SK-N-SH (cell line): ENCODE data around the gene ITGBL1.

Experiments
- EP300 ChIP-seq, 2 experiments: IDR thresholded peaks; 2 replicates each; pipeline versions ENCODE4 v1.4.0 to v1.6.1; 2012; ENCODE audit warnings: borderline replicate concordance in 1 of 2, low read depth in 1 of 2, low read length in 1 of 2
- FOXM1 ChIP-seq: IDR thresholded peaks from 2 replicates; pipeline ENCODE4 v1.4.0; 2012; ENCODE audit warnings: low read depth, mild to moderate bottlenecking
- GABPA ChIP-seq: IDR thresholded peaks from 2 replicates; pipeline ENCODE4 v1.4.0; 2012; ENCODE audit warnings: low read depth, mild to moderate bottlenecking
- GATA2 ChIP-seq: sonication (generic); formaldehyde crosslinking; IDR thresholded peaks from 2 replicates; pipeline ENCODE4 v1.5.0; 2020; ENCODE audit warnings: mild to moderate bottlenecking, missing genetic modification reagents
- NRF1 ChIP-seq: IDR thresholded peaks from 2 replicates; pipeline ENCODE4 v1.6.1; 2012; ENCODE audit warnings: low read depth, mild to moderate bottlenecking, low read length
- POLR2AphosphoS5 ChIP-seq: IDR thresholded peaks from 2 replicates; pipeline ENCODE4 v1.6.1; 2012; ENCODE audit warnings: low read depth, low read length
- RAD21 ChIP-seq: IDR thresholded peaks from 2 replicates; pipeline ENCODE4 v1.6.1; 2012; ENCODE audit warnings: mild to moderate bottlenecking, low read length
- RXRA ChIP-seq: IDR thresholded peaks from 2 replicates; pipeline ENCODE4 v1.4.0; 2012; ENCODE audit warnings: low read depth, mild to moderate bottlenecking, borderline replicate concordance
- SMC3 ChIP-seq: IDR thresholded peaks from 2 replicates; pipeline ENCODE4 v1.6.1; 2012; ENCODE audit warnings: low read depth, low read length, improper control_type of control experiment
- TAF1 ChIP-seq: IDR thresholded peaks from 2 replicates; pipeline ENCODE4 v1.6.1; 2012; ENCODE audit warnings: low read depth, mild to moderate bottlenecking, low read length, moderate library complexity, borderline replicate concordance
- YY1 ChIP-seq: IDR thresholded peaks from 2 replicates; pipeline ENCODE4 v1.4.0; 2012; ENCODE audit warnings: low read depth, mild to moderate bottlenecking
- TF ChIP-seq, protein P1 (sequence below): fragments of 200-600 bp; sonication (generic); IDR thresholded peaks from 2 replicates; pipeline ENCODE4 v1.6.1; 2017; ENCODE audit warnings: antibody characterized with exemption, mild to moderate bottlenecking, moderate library complexity
- TF ChIP-seq, protein P2 (sequence below): IDR thresholded peaks from 2 replicates; pipeline ENCODE4 v1.6.1; 2012; ENCODE audit warnings: mild to moderate bottlenecking, low read depth, low read length, moderate library complexity
- TF ChIP-seq, protein P3 (sequence below): IDR thresholded peaks from 2 replicates; pipeline ENCODE4 v1.4.0; 2012; ENCODE audit warnings: low read depth

DNA sequence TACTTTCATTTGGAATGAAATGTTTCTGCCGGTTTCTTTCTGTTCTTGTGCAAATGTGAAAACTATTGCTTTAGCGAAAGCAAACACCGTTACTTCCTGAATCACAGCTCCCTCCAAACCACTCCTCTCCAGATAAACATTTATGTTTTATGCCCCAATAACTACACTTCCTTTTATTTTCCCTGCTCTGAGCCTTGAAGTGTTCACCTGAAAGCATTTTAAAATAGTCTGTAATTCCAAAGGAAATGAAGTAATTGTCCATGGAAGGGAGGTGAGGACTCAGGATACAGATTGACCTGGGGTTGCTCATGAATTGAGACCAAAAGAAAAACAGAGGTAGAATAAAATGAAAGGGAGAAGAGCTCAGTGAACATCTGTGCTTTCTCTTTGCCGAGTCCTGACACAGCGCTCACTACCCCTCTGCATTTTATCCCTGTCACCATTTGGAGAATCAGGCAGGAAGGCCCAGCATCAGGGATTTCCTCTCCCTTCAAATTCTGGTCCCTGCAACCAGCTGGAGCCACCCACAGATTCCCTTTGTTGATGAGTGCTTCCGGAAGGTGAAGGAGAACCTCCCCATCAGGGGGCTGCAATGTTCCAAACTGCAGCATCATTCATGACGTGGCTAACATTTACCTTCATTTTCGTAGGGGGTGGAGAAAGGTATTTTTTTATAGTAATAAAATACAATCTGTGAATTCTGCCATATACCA is 171.9 kb downstream of the ITGBL1 start:
- TF ChIP-seq EP300 (IDR thresholded peaks at IDR 0.05; ENCODE audit: borderline replicate concordance in 1 of 2, low read depth in 1 of 2, low read length in 1 of 2) (no peak), POLR2AphosphoS5 (no peak), GATA2 (CRISPR knock-in tag) (no peak), GABPA (no peak), SMC3 (no peak), RXRA (no peak), RAD21 (no peak), FOXM1 (no peak), TAF1 (no peak), NRF1 (no peak), YY1 (no peak)
- TF ChIP-seq, protein P1, sequence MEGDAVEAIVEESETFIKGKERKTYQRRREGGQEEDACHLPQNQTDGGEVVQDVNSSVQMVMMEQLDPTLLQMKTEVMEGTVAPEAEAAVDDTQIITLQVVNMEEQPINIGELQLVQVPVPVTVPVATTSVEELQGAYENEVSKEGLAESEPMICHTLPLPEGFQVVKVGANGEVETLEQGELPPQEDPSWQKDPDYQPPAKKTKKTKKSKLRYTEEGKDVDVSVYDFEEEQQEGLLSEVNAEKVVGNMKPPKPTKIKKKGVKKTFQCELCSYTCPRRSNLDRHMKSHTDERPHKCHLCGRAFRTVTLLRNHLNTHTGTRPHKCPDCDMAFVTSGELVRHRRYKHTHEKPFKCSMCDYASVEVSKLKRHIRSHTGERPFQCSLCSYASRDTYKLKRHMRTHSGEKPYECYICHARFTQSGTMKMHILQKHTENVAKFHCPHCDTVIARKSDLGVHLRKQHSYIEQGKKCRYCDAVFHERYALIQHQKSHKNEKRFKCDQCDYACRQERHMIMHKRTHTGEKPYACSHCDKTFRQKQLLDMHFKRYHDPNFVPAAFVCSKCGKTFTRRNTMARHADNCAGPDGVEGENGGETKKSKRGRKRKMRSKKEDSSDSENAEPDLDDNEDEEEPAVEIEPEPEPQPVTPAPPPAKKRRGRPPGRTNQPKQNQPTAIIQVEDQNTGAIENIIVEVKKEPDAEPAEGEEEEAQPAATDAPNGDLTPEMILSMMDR: no peak
- TF ChIP-seq, protein P2, sequence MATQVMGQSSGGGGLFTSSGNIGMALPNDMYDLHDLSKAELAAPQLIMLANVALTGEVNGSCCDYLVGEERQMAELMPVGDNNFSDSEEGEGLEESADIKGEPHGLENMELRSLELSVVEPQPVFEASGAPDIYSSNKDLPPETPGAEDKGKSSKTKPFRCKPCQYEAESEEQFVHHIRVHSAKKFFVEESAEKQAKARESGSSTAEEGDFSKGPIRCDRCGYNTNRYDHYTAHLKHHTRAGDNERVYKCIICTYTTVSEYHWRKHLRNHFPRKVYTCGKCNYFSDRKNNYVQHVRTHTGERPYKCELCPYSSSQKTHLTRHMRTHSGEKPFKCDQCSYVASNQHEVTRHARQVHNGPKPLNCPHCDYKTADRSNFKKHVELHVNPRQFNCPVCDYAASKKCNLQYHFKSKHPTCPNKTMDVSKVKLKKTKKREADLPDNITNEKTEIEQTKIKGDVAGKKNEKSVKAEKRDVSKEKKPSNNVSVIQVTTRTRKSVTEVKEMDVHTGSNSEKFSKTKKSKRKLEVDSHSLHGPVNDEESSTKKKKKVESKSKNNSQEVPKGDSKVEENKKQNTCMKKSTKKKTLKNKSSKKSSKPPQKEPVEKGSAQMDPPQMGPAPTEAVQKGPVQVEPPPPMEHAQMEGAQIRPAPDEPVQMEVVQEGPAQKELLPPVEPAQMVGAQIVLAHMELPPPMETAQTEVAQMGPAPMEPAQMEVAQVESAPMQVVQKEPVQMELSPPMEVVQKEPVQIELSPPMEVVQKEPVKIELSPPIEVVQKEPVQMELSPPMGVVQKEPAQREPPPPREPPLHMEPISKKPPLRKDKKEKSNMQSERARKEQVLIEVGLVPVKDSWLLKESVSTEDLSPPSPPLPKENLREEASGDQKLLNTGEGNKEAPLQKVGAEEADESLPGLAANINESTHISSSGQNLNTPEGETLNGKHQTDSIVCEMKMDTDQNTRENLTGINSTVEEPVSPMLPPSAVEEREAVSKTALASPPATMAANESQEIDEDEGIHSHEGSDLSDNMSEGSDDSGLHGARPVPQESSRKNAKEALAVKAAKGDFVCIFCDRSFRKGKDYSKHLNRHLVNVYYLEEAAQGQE: no peak
- TF ChIP-seq, protein P3, sequence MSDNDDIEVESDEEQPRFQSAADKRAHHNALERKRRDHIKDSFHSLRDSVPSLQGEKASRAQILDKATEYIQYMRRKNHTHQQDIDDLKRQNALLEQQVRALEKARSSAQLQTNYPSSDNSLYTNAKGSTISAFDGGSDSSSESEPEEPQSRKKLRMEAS: no peak
